ENCODE data around the gene SCGB1A1. TPM values are rescaled to one million over a fixed set of nuclear protein-coding genes. Genes with fewer than 3 reads are reported as not detected.
"Not testable (repeated sequence)": the region's sequence is repeated elsewhere in the genome, so short reads cannot be mapped to it uniquely, and the experiment has no call there.

SCGB1A1 gene
- total and polyA plus RNA-seq, 7 experiments from 2014 or later, result not detected

DNA sequence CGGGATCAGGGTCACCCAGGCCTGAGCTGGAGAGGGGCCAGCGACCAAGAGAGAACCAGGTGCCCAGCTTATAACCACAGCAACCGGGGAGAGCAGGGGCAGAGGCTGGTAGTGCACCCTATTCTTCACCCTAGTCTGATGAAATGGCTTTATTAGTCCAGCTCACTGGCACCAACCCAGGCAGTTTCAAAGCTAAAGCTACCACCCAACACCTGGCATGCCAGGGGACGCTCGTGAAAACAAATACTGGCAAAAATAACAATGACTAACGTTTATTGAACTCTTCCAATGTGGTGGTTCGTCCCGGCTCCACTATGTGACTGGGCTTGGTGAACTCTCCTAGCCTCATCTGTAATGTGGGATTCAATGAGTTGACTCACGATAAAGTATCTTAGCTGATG, 30.6 kb downstream of the SCGB1A1 start:
- DNase-seq (no peak), ATAC-seq (no peak)
- H3K27me3 Mint-ChIP-seq, result peaks cover 12 to 32% (median 23%) of the 10 kb centered on the region in 5 donors
- H3K4me1 Mint-ChIP-seq, result peaks cover 0 to 9% (median 5%) of the 10 kb centered on the region in 7 donors
- H3K36me3 ChIP-seq (ENCODE audit: control insufficient read depth in 2 of 3, insufficient read depth in 3 of 3, low read length in 3 of 3), result no peaks in the 10 kb centered on the region
- H3K4me3 Mint-ChIP-seq, result no peak overlapping the region
- intact Hi-C loops (cut with micrococcal nuclease), result no loop called here
- H3K9me3 ChIP-seq (ENCODE audit: control insufficient read depth in 2 of 3, low read length in 3 of 3), result no peaks in the 10 kb centered on the region
- H3K9me3 Mint-ChIP-seq, result no peaks in the 10 kb centered on the region
- H3K27me3 ChIP-seq (ENCODE audit: control insufficient read depth in 2 of 2, insufficient read depth in 2 of 2, low read length in 2 of 2), result no peaks in the 10 kb centered on the region
- peaks cover 0 to 7% of the 10 kb centered on the region in 2 donors for H3K4me1 ChIP-seq (ENCODE audit: control insufficient read depth in 2 of 2, insufficient read depth in 2 of 2, low read length in 2 of 2)
- H3K4me3 ChIP-seq (ENCODE audit: low read length), result no peak overlapping the region
- ChIA-PET CTCF (interaction anchor here (1.2 kb wide), 1 partner anchor 8 kb away, joined by 6 read pairs; no protein-coding TSS in a partner anchor), POLR2A (no interaction called here)
- H3K27ac ChIP-seq (ENCODE audit: low read depth, low read length), result no peak overlapping the region
- H3K27ac Mint-ChIP-seq, result no peak overlapping the region
- H3K36me3 Mint-ChIP-seq, result no peaks in the 10 kb centered on the region

DNA sequence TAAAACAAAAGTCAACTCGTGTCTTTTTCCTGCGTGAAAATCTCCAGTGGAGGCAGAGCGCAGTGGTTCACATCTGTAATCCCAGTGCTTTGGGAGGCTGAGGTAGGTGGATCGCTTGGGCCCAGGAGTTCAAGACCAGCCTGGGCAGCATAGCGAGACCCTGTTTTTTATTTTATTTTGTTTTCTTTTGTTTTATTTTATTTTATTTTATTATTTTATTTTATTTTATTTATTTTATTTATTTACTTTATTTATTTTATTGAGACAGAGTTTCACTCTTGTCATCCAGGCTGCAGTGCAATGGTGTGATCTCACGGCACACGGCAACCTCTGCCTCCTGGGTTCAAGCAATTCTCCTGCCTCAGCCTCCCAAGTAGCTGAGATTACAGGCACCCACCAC, 31.1 kb downstream of the SCGB1A1 start:
- H3K36me3 ChIP-seq (ENCODE audit: control insufficient read depth in 2 of 3, insufficient read depth in 3 of 3, low read length in 3 of 3); H3K36me3 Mint-ChIP-seq; H3K9me3 ChIP-seq (ENCODE audit: control insufficient read depth in 2 of 3, low read length in 3 of 3); intact Hi-C loops (cut with micrococcal nuclease); H3K4me3 ChIP-seq (ENCODE audit: low read length); H3K4me3 Mint-ChIP-seq; H3K27me3 ChIP-seq (ENCODE audit: control insufficient read depth in 2 of 2, insufficient read depth in 2 of 2, low read length in 2 of 2); ATAC-seq; DNase-seq; H3K4me1 Mint-ChIP-seq; POLR2A ChIA-PET; H3K27ac ChIP-seq (ENCODE audit: low read depth, low read length); H3K4me1 ChIP-seq (ENCODE audit: control insufficient read depth in 2 of 2, insufficient read depth in 2 of 2, low read length in 2 of 2); H3K27ac Mint-ChIP-seq; H3K9me3 Mint-ChIP-seq: not testable (repeated sequence)
- peaks cover 8 to 29% (median 20%) of the 10 kb centered on the region in 5 donors for H3K27me3 Mint-ChIP-seq
- CTCF ChIA-PET, result interaction anchor here (1.2 kb wide), 1 partner anchor 9 kb away, joined by 3 read pairs; no protein-coding TSS in a partner anchor

GRCh38 chr11:62450543-62451240, 31.9 kb downstream of the SCGB1A1 start:
- Histone ChIP-seq H3K4me3 (ENCODE audit: low read length) (no peak overlapping the region), H3K36me3 (ENCODE audit: control insufficient read depth in 2 of 3, insufficient read depth in 3 of 3, low read length in 3 of 3) (no peaks in the 10 kb centered on the region), H3K4me1 (ENCODE audit: control insufficient read depth in 2 of 2, insufficient read depth in 2 of 2, low read length in 2 of 2) (no peaks in the 10 kb centered on the region), H3K27me3 (ENCODE audit: control insufficient read depth in 2 of 2, insufficient read depth in 2 of 2, low read length in 2 of 2) (no peaks in the 10 kb centered on the region), H3K27ac (ENCODE audit: low read depth, low read length) (no peak overlapping the region), H3K9me3 (ENCODE audit: control insufficient read depth in 2 of 3, low read length in 3 of 3) (no peaks in the 10 kb centered on the region)
- ATAC-seq (no peak), DNase-seq (peak in 2 of 9 donors; percentile 8 to 18)
- POLR2A ChIA-PET, result no interaction called here
- Mint-ChIP-seq H3K36me3 (no peaks in the 10 kb centered on the region), H3K9me3 (no peaks in the 10 kb centered on the region), H3K4me3 (no peak overlapping the region), H3K27ac (peak overlapping the region in 3 of 9 donors; percentile 4 to 47 (median 42)), H3K27me3 (peaks cover 8 to 24% (median 20%) of the 10 kb centered on the region in 5 donors), H3K4me1 (peaks cover 0 to 4% (median 0%) of the 10 kb centered on the region in 7 donors)
- CTCF ChIA-PET, result interaction anchor here (1.2 kb wide), 1 partner anchor 9 kb away, joined by 3 read pairs; no protein-coding TSS in a partner anchor
- intact Hi-C loops (cut with micrococcal nuclease), result no loop called here

DNA sequence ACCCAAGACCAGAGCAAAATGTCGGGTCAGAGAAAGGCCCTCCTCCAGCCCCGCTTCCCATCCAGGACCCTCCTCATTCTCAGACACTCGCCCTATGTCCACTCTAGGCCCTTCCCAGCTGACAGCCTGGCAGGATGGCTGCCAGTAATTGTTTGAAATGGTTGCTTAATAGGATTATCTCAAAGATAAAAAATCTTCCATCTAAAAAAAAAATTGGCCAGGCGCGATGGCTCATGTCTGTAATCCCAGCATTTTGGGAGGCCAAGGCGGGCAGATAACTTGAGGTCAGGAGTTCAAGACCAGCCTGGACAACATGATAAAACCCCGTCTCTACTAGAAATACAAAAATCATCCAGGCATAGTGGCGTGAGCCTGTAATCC, 32.4 kb downstream of the SCGB1A1 start:
- Mint-ChIP-seq H3K4me3 (peak overlapping the region in 1 of 10 donors; percentile 49), H3K4me1 (peaks cover 0 to 4% (median 0%) of the 10 kb centered on the region in 7 donors), H3K27ac (peak overlapping the region in 3 of 9 donors; percentile 4 to 42 (median 41)), H3K27me3 (peaks cover 8 to 19% (median 15%) of the 10 kb centered on the region in 5 donors), H3K9me3 (no peaks in the 10 kb centered on the region), H3K36me3 (no peaks in the 10 kb centered on the region)
- H3K36me3 ChIP-seq (ENCODE audit: control insufficient read depth in 2 of 3, insufficient read depth in 3 of 3, low read length in 3 of 3), result no peaks in the 10 kb centered on the region
- ChIA-PET CTCF (no interaction called here), POLR2A (no interaction called here)
- no peaks in the 10 kb centered on the region for H3K9me3 ChIP-seq (ENCODE audit: control insufficient read depth in 2 of 3, low read length in 3 of 3)
- DNase-seq (no peak), ATAC-seq (no peak)
- intact Hi-C loops (cut with micrococcal nuclease), result no loop called here
- no peak overlapping the region for H3K27ac ChIP-seq (ENCODE audit: low read depth, low read length)
- no peaks in the 10 kb centered on the region for H3K4me1 ChIP-seq (ENCODE audit: control insufficient read depth in 2 of 2, insufficient read depth in 2 of 2, low read length in 2 of 2)
- no peaks in the 10 kb centered on the region for H3K27me3 ChIP-seq (ENCODE audit: control insufficient read depth in 2 of 2, insufficient read depth in 2 of 2, low read length in 2 of 2)
- H3K4me3 ChIP-seq (ENCODE audit: low read length), result no peak overlapping the region

- Histone ChIP-seq H3K36me3 (ENCODE audit: control insufficient read depth in 2 of 3, insufficient read depth in 3 of 3, low read length in 3 of 3) (no peaks in the 10 kb centered on the region), H3K27me3 (ENCODE audit: control insufficient read depth in 2 of 2, insufficient read depth in 2 of 2, low read length in 2 of 2) (no peaks in the 10 kb centered on the region), H3K4me3 (ENCODE audit: low read length) (no peak overlapping the region), H3K27ac (ENCODE audit: low read depth, low read length) (no peak overlapping the region), H3K4me1 (ENCODE audit: control insufficient read depth in 2 of 2, insufficient read depth in 2 of 2, low read length in 2 of 2) (no peaks in the 10 kb centered on the region), H3K9me3 (ENCODE audit: control insufficient read depth in 2 of 3, low read length in 3 of 3) (no peaks in the 10 kb centered on the region)
- Mint-ChIP-seq H3K36me3 (no peaks in the 10 kb centered on the region), H3K4me3 (no peak overlapping the region), H3K9me3 (no peaks in the 10 kb centered on the region), H3K27me3 (peaks cover 0 to 10% (median 9%) of the 10 kb centered on the region in 5 donors), H3K27ac (no peak overlapping the region), H3K4me1 (peaks cover 0 to 4% (median 0%) of the 10 kb centered on the region in 7 donors)
- intact Hi-C loops (cut with micrococcal nuclease), result no loop called here
- ChIA-PET CTCF (interaction anchor here (0.8 kb wide), 1 partner anchor 8 kb away, joined by 3 read pairs; no protein-coding TSS in a partner anchor), POLR2A (no interaction called here)
- ATAC-seq (no peak), DNase-seq (no peak)
Measured at GRCh38 chr11:62452261-62452660, 33.4 kb downstream of the SCGB1A1 start.

DNA sequence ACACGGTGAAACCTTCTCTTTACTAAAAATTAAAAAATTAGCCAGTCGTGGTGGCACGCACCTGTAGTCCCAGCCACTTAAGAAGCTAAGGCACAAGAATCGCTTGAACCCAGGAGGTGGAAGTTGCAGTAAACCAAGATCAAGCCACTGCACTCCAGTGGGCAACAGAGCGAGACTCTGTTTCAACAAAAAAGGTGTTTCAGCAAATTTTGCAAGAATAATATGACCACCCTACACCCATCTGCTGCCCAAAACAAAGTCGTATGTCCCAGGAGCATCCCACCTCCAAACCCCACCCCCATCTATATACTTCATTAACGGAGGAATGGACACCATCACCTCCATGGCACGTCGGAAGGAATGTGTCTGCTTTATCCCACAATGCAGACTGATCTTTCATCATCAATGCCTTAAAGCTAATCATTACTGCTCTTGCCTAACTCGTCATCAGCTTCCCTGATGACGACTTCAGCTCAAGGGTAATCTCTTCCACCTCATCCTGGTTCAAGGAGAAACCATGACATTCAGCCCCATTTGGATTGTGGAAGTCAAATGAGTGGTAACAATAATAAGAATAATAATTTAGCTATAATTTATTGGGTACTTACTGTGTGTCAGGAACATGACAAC, 34.1 kb downstream of the SCGB1A1 start:
- no peak overlapping the region for H3K4me3 ChIP-seq (ENCODE audit: low read length)
- peaks cover 0 to 5% (median 4%) of the 10 kb centered on the region in 5 donors for H3K27me3 Mint-ChIP-seq
- ATAC-seq (no peak), DNase-seq (no peak)
- no peaks in the 10 kb centered on the region for H3K4me1 ChIP-seq (ENCODE audit: control insufficient read depth in 2 of 2, insufficient read depth in 2 of 2, low read length in 2 of 2)
- ChIA-PET POLR2A (no interaction called here), CTCF (interaction anchor here (0.8 kb wide), 1 partner anchor 9 kb away, joined by 3 read pairs; no protein-coding TSS in a partner anchor)
- peaks cover 0 to 4% (median 0%) of the 10 kb centered on the region in 7 donors for H3K4me1 Mint-ChIP-seq
- H3K27ac Mint-ChIP-seq, result no peak overlapping the region
- no peaks in the 10 kb centered on the region for H3K36me3 ChIP-seq (ENCODE audit: control insufficient read depth in 2 of 3, insufficient read depth in 3 of 3, low read length in 3 of 3)
- H3K27me3 ChIP-seq (ENCODE audit: control insufficient read depth in 2 of 2, insufficient read depth in 2 of 2, low read length in 2 of 2), result no peaks in the 10 kb centered on the region
- H3K36me3 Mint-ChIP-seq, result no peaks in the 10 kb centered on the region
- H3K4me3 Mint-ChIP-seq, result no peak overlapping the region
- intact Hi-C loops (cut with micrococcal nuclease), result no loop called here
- H3K27ac ChIP-seq (ENCODE audit: low read depth, low read length), result no peak overlapping the region
- no peaks in the 10 kb centered on the region for H3K9me3 ChIP-seq (ENCODE audit: control insufficient read depth in 2 of 3, low read length in 3 of 3)
- H3K9me3 Mint-ChIP-seq, result no peaks in the 10 kb centered on the region

Data from naive thymus-derived CD4-positive, alpha-beta T cell (primary cell).